Sigmoid colon (tissue), 3 donors: ENCODE results near the gene LEKR1.
A peak's percentile ranks its signal among the peaks of the same experiment; 100 is the strongest.

Experiments
- CTCF ChIP-seq, 4 experiments: fragments of 450-650 bp in 3 of 4; fragments of 200-600 bp in 1 of 4; IDR thresholded peaks; one replicate each; pipeline ENCODE4 v1.5.1; 2016 to 2019; ENCODE audit warnings: antibody characterized with exemption in 4 of 4, mild to moderate bottlenecking in 3 of 4, moderate library complexity in 2 of 4
- POLR2A ChIP-seq, 2 donors: fragments of 450-650 bp; IDR thresholded peaks; one replicate each; pipeline ENCODE4 v1.6.1; 2016; ENCODE audit warnings: antibody characterized with exemption in 2 of 2, mild to moderate bottlenecking in 2 of 2, moderate library complexity in 2 of 2

GRCh38 chr3:157077565-157077991, 251.4 kb downstream of the LEKR1 start:
- TF ChIP-seq POLR2A (IDR thresholded peaks at IDR 0.05) = no peak
- TF ChIP-seq CTCF (IDR thresholded peaks at IDR 0.05) = peak in 1 of 4 experiments; percentile 12
